WERI-Rb-1 (cell line): Measurements from ENCODE around the gene DUSP22.

ENCODE experiments used
- DNase-seq: peaks from one replicate; pipeline ENCODE4 v3.0.0-alpha.2; 2020
- H3K27ac ChIP-seq: fragments of 250-450 bp; sonication (Bioruptor Pico); 2 replicates; pipeline ENCODE4 v1.5.1; 2020; ENCODE audit warnings: mild to moderate bottlenecking, moderate library complexity
- H3K27me3 ChIP-seq: fragments of 250-450 bp; sonication (Bioruptor Pico); 2 replicates; pipeline ENCODE4 v1.5.1; 2021; ENCODE audit warnings: mild to moderate bottlenecking, low read depth, moderate library complexity; ENCODE audit not compliant: insufficient read depth, severe bottlenecking
- H3K36me3 ChIP-seq: fragments of 250-450 bp; sonication (Bioruptor Pico); 2 replicates; pipeline ENCODE4 v1.5.1; 2020; ENCODE audit warnings: mild to moderate bottlenecking, moderate library complexity
- H3K4me3 ChIP-seq: 2 replicates; pipeline ENCODE4 v1.5.1; 2011; ENCODE audit warnings: low read depth, mild to moderate bottlenecking, control low read depth, low read length
- H3K9me3 ChIP-seq: fragments of 250-450 bp; sonication (Bioruptor Pico); 2 replicates; pipeline ENCODE4 v1.5.1; 2021; ENCODE audit warnings: mild to moderate bottlenecking, moderate library complexity; ENCODE audit not compliant: severe bottlenecking
- CTCF ChIP-seq: IDR thresholded peaks from 2 replicates; pipeline ENCODE4 v1.5.1; 2011; ENCODE audit warnings: low read depth, mild to moderate bottlenecking, control low read depth, inconsistent platforms, low read length

The DUSP22 gene

GRCh38 chr6:317448-318144, 25.3 kb downstream of the DUSP22 start:
- TF ChIP-seq CTCF: no peak
- H3K27ac ChIP-seq: no peak overlapping the region
- DNase-seq: no peak

GRCh38 chr6:318243-318890, 26.1 kb downstream of the DUSP22 start:
- Histone ChIP-seq H3K4me3 (no peak overlapping the region), H3K9me3 (no peaks in the 10 kb centered on the region), H3K36me3 (peaks cover 5% of the 10 kb centered on the region; the same call in 1 of the 2 replicates), H3K27me3 (peaks cover 66% of the 10 kb centered on the region), H3K27ac (no peak overlapping the region)
- no peak for DNase-seq
- no peak for TF ChIP-seq CTCF

More at GRCh38 chr6:317448-318144, 25.3 kb downstream of the DUSP22 start:
- H3K4me3 ChIP-seq: no peak overlapping the region
- peaks cover 5% of the 10 kb centered on the region; the same call in 1 of the 2 replicates for H3K36me3 ChIP-seq
- no peaks in the 10 kb centered on the region for H3K9me3 ChIP-seq
- H3K27me3 ChIP-seq: peaks cover 65% of the 10 kb centered on the region

- Histone ChIP-seq H3K36me3 (peaks cover 5% of the 10 kb centered on the region; the same call in 1 of the 2 replicates), H3K27me3 (peaks cover 65% of the 10 kb centered on the region), H3K9me3 (no peaks in the 10 kb centered on the region), H3K27ac (no peak overlapping the region), H3K4me3 (no peak overlapping the region)
- no peak for DNase-seq
- no peak for TF ChIP-seq CTCF
These were observed 27.2 kb downstream of the DUSP22 start for GRCh38 chr6:319177-320131.

- no peak overlapping the region for H3K27ac ChIP-seq
These were observed 28.3 kb downstream of the DUSP22 start for GRCh38 chr6:320351-321157.

More at GRCh38 chr6:320351-321157, 28.3 kb downstream of the DUSP22 start:
- peaks cover 60% of the 10 kb centered on the region for H3K27me3 ChIP-seq
- peaks cover 5% of the 10 kb centered on the region; the same call in 1 of the 2 replicates for H3K36me3 ChIP-seq
- no peak for TF ChIP-seq CTCF
- no peaks in the 10 kb centered on the region for H3K9me3 ChIP-seq
- no peak for DNase-seq
- no peak overlapping the region for H3K4me3 ChIP-seq
